Natural killer cell (primary cell): Measurements from ENCODE around the gene ANGPTL2. TPM values are rescaled to one million over a fixed set of nuclear protein-coding genes. Genes with fewer than 3 reads are reported as not detected.

Experiments used
- ATAC-seq, 3 donors: fragments of 150-1000 bp in 2 of 3; fragments of 200-7000 bp in 1 of 3; cut with Tn5 transposase; 1 replicate in 1 of 3; 2 replicates in 2 of 3; pipeline ENCODE4 v1.10.0; 2021; ENCODE audit warnings: mild to moderate bottlenecking in 2 of 3, moderate library complexity in 2 of 3
- DNase-seq, 2 donors: peaks; one replicate each; pipeline versions ENCODE4 v3.0.0 to v3.0.0-alpha.2; 2013 to 2021; ENCODE audit warnings: mixed read lengths in 1 of 2
- H3K27ac ChIP-seq: one replicate; pipeline ENCODE4 v1.5.1; 2013; ENCODE audit warnings: mild to moderate bottlenecking, low read length
- H3K27me3 ChIP-seq: one replicate; pipeline ENCODE4 v1.6.1; 2013; ENCODE audit warnings: low read length; ENCODE audit not compliant: control insufficient read depth, insufficient read depth
- H3K36me3 ChIP-seq: one replicate; pipeline ENCODE4 v1.6.1; 2013; ENCODE audit warnings: low read length; ENCODE audit not compliant: control insufficient read depth, insufficient read depth
- H3K4me1 ChIP-seq: one replicate; pipeline ENCODE4 v1.6.1; 2013; ENCODE audit warnings: low read length; ENCODE audit not compliant: control insufficient read depth, insufficient read depth
- H3K4me3 ChIP-seq: one replicate; pipeline ENCODE4 v1.5.1; 2013; ENCODE audit warnings: low read length
- H3K9me3 ChIP-seq: one replicate; pipeline ENCODE4 v1.6.1; 2013; ENCODE audit warnings: low read length; ENCODE audit not compliant: control insufficient read depth, insufficient read depth
- H3K27ac Mint-ChIP-seq, 2 donors: one replicate each; pipeline ENCODE4 v1.8.0; 2022; ENCODE audit warnings: mild to moderate bottlenecking in 2 of 2, mixed read lengths in 2 of 2, moderate library complexity in 1 of 2
- H3K27me3 Mint-ChIP-seq, 2 donors: one replicate each; pipeline ENCODE4 v1.8.0; 2022; ENCODE audit warnings: low read depth in 2 of 2, mixed read lengths in 2 of 2
- H3K36me3 Mint-ChIP-seq: one replicate; pipeline ENCODE4 v1.8.0; 2022; ENCODE audit warnings: mixed read lengths
- H3K4me1 Mint-ChIP-seq, 2 donors: one replicate each; pipeline ENCODE4 v1.8.0; 2022; ENCODE audit warnings: mixed read lengths in 2 of 2
- H3K4me3 Mint-ChIP-seq: one replicate; pipeline ENCODE4 v1.8.0; 2022; ENCODE audit warnings: mild to moderate bottlenecking, moderate library complexity, mixed read lengths
- H3K9me3 Mint-ChIP-seq, 2 donors: one replicate each; pipeline ENCODE4 v1.8.0; 2022; ENCODE audit warnings: mixed read lengths in 2 of 2
- CTCF ChIP-seq: fragments of 200-600 bp; IDR thresholded peaks from one replicate; pipeline ENCODE4 v1.8.0; 2022; ENCODE audit warnings: antibody characterized with exemption
- WGBS: methylation state at CpG from one replicate; pipeline ENCODE4 v1.1.7; 2013; ENCODE audit warnings: missing lambda C conversion rate; ENCODE audit not compliant: insufficient coverage; 5-methylcytosine and 5-hydroxymethylcytosine counted together
- intact Hi-C: fragments of 100-400 bp; cut with micrococcal nuclease; formaldehyde crosslinking; loops from one replicate; pipeline ENCODE4 v1.14.2; 2022
- total RNA-seq, 4 donors: library from RNA; stranded (reverse); fragments of 120-200 nt in 1 of 4; gene quantifications; one replicate each; pipeline versions ENCODE4 v1.2.3 to v1.2.4, GENCODE V29; 2013 to 2022

ANGPTL2 gene
- total RNA-seq, 3 donors from 2014 or later (not counting 1 experiment from before 2014, with no cell fraction given): not detected

- no peak overlapping the region for H3K4me3 Mint-ChIP-seq
- H3K36me3 ChIP-seq: no peaks in the 10 kb centered on the region
- H3K27ac Mint-ChIP-seq: no peak overlapping the region
- TF ChIP-seq CTCF: no peak
- 82% methylated on average over 4 of the region's 5 CpGs for WGBS
- no peaks in the 10 kb centered on the region for H3K36me3 Mint-ChIP-seq
- H3K4me1 Mint-ChIP-seq: no peaks in the 10 kb centered on the region
- no peak for ATAC-seq
- no peaks in the 10 kb centered on the region for H3K9me3 Mint-ChIP-seq
- H3K9me3 ChIP-seq: no peaks in the 10 kb centered on the region
- peaks cover 7% of the 10 kb centered on the region for H3K4me1 ChIP-seq
- no peaks in the 10 kb centered on the region for H3K27me3 Mint-ChIP-seq
- intact Hi-C loops: no loop called here
- DNase-seq: no peak
- no peaks in the 10 kb centered on the region for H3K27me3 ChIP-seq
- H3K27ac ChIP-seq: no peak overlapping the region
- no peak overlapping the region for H3K4me3 ChIP-seq
These were observed 47.1 kb upstream of the ANGPTL2 start for GRCh38 chr9:127169575-127169883.

GRCh38 chr9:127168756-127169574 lies 46.5 kb upstream of the ANGPTL2 start:
- no peak overlapping the region for H3K4me3 Mint-ChIP-seq
- intact Hi-C loops: no loop called here
- 94% methylated on average over 10 of the region's 10 CpGs for WGBS

GRCh38 chr9:127167560-127168326 lies 45.3 kb upstream of the ANGPTL2 start:
- peaks cover 7% of the 10 kb centered on the region for H3K4me1 ChIP-seq
- no peak overlapping the region for H3K4me3 ChIP-seq
- intact Hi-C loops: no loop called here
- no peaks in the 10 kb centered on the region for H3K36me3 ChIP-seq
- ATAC-seq: no peak
- no peaks in the 10 kb centered on the region for H3K9me3 ChIP-seq
- no peaks in the 10 kb centered on the region for H3K27me3 ChIP-seq
- no peaks in the 10 kb centered on the region for H3K27me3 Mint-ChIP-seq
- H3K4me1 Mint-ChIP-seq: no peaks in the 10 kb centered on the region
- H3K4me3 Mint-ChIP-seq: no peak overlapping the region
- no peaks in the 10 kb centered on the region for H3K9me3 Mint-ChIP-seq
- 89% methylated on average over 11 of the region's 11 CpGs for WGBS
- no peak for TF ChIP-seq CTCF
- H3K27ac ChIP-seq: no peak overlapping the region
- DNase-seq: no peak
- H3K27ac Mint-ChIP-seq: no peak overlapping the region
- H3K36me3 Mint-ChIP-seq: no peaks in the 10 kb centered on the region

More at GRCh38 chr9:127168756-127169574, 46.5 kb upstream of the ANGPTL2 start:
- Histone ChIP-seq H3K27me3 (no peaks in the 10 kb centered on the region), H3K9me3 (no peaks in the 10 kb centered on the region), H3K4me1 (peaks cover 7% of the 10 kb centered on the region), H3K27ac (no peak overlapping the region), H3K4me3 (no peak overlapping the region), H3K36me3 (no peaks in the 10 kb centered on the region)
- Mint-ChIP-seq H3K9me3 (no peaks in the 10 kb centered on the region), H3K4me1 (no peaks in the 10 kb centered on the region), H3K27me3 (no peaks in the 10 kb centered on the region), H3K27ac (no peak overlapping the region), H3K36me3 (no peaks in the 10 kb centered on the region)
- DNase-seq (no peak), ATAC-seq (no peak)
- no peak for TF ChIP-seq CTCF
